H1 (cell line): ENCODE data around the gene ABHD4. TPM values are rescaled to one million over a fixed set of nuclear protein-coding genes. Genes with fewer than 3 reads are reported as not detected.

Experiments used
- CTCF ChIA-PET: fragments of 300-600 bp; sonication (Branson Sonifier 250); formaldehyde crosslinking; loops from one replicate; lab custom pipeline; 2021; ENCODE audit not compliant: partially characterized antibody; lab: Charles Lee
- POLR2A ChIA-PET: fragments of 300-600 bp; sonication (Branson Sonifier 250); formaldehyde crosslinking; loops from one replicate; lab custom pipeline; 2021; ENCODE audit warnings: inconsistent platforms; ENCODE audit not compliant: partially characterized antibody; lab: Charles Lee
- DNase-seq, 2 experiments: peaks; one replicate each; pipeline versions ENCODE4 v3.0.0 to v3.0.0-alpha.2; 2010 to 2022; ENCODE audit warnings: low spot score in 2 of 2, low read depth in 1 of 2, mixed read lengths in 1 of 2
- FAIRE-seq: peaks from 2 replicates; lab custom pipeline; 2011; peaks lifted over from hg19 to GRCh38; lab: Jason Lieb, UNC
- H2AFZ ChIP-seq: 2 replicates; pipeline ENCODE4 v1.8.1; 2012; ENCODE audit warnings: low read length, inconsistent platforms
- H2AK5ac ChIP-seq: 2 replicates; pipeline ENCODE4 v1.6.1; 2013; ENCODE audit warnings: low read depth, low read length
- H2BK120ac ChIP-seq: replicated peaks from 2 replicates; pipeline ENCODE3; 2013; ENCODE audit warnings: low read depth, low read length, inconsistent platforms
- H2BK12ac ChIP-seq: 2 replicates; pipeline ENCODE4 v1.6.1; 2013; ENCODE audit warnings: low read depth, low read length
- H2BK15ac ChIP-seq: 2 replicates; pipeline ENCODE4 v1.6.1; 2013; ENCODE audit warnings: low read length
- H2BK20ac ChIP-seq: 2 replicates; pipeline ENCODE4 v1.6.1; 2013; ENCODE audit warnings: low read length
- H2BK5ac ChIP-seq: 2 replicates; pipeline ENCODE4 v1.6.1; 2013; ENCODE audit warnings: low read depth, low read length
- H3K14ac ChIP-seq: 2 replicates; pipeline ENCODE4 v1.6.1; 2013; ENCODE audit warnings: inconsistent platforms; ENCODE audit not compliant: insufficient read length
- H3K18ac ChIP-seq: 2 replicates; pipeline ENCODE4 v1.6.1; 2013; ENCODE audit warnings: low read length; ENCODE audit errors: extremely low read depth
- H3K23ac ChIP-seq: 2 replicates; pipeline ENCODE4 v1.6.1; 2013; ENCODE audit warnings: inconsistent platforms; ENCODE audit not compliant: insufficient read length
- H3K23me2 ChIP-seq: 2 replicates; pipeline ENCODE4 v1.6.1; 2013; ENCODE audit warnings: low read depth, low read length
- H3K27ac ChIP-seq: 2 replicates; pipeline ENCODE4 v1.6.1; 2011; ENCODE audit warnings: low read depth, low read length, inconsistent platforms
- H3K27me3 ChIP-seq, 4 experiments: replicated peaks in 1 of 4; 1 replicate in 1 of 4; 2 replicates in 3 of 4; pipeline versions ENCODE4 v1.6.1 to v1.8.1; 2011 to 2013; ENCODE audit warnings: low read length in 3 of 4, mild to moderate bottlenecking in 3 of 4, inconsistent platforms in 2 of 4, mixed read lengths in 2 of 4, moderate library complexity in 1 of 4; ENCODE audit not compliant: control insufficient read depth in 3 of 4, insufficient read depth in 3 of 4; ENCODE audit errors: extremely low read depth in 1 of 4
- H3K36me3 ChIP-seq, 4 experiments: 2 replicates each; pipeline versions ENCODE4 v1.6.1 to v1.8.1; 2011 to 2013; ENCODE audit warnings: mild to moderate bottlenecking in 4 of 4, low read length in 3 of 4, moderate library complexity in 2 of 4, control low read depth in 1 of 4, inconsistent platforms in 1 of 4; ENCODE audit not compliant: insufficient read depth in 4 of 4, control insufficient read depth in 2 of 4
- H3K4ac ChIP-seq: replicated peaks from 2 replicates; pipeline ENCODE3; 2013; ENCODE audit warnings: low read length, low read depth, mixed read lengths, inconsistent platforms; ENCODE audit not compliant: insufficient read length
- H3K4me1 ChIP-seq, 4 experiments: replicated peaks in 1 of 4; 1 replicate in 1 of 4; 2 replicates in 3 of 4; pipeline versions ENCODE4 v1.6.1 to v1.8.1; 2011 to 2013; ENCODE audit warnings: low read length in 3 of 4, inconsistent platforms in 2 of 4, mixed read lengths in 1 of 4; ENCODE audit not compliant: insufficient read depth in 4 of 4, control insufficient read depth in 3 of 4
- H3K4me2 ChIP-seq, 2 experiments: 2 replicates each; pipeline versions ENCODE4 v1.6.1 to v1.8.1; 2011 to 2013; ENCODE audit warnings: low read depth in 2 of 2, low read length in 2 of 2, control low read depth in 1 of 2, inconsistent platforms in 1 of 2, mild to moderate bottlenecking in 1 of 2; ENCODE audit not compliant: insufficient read depth in 1 of 2
- H3K4me3 ChIP-seq, 4 experiments: fragments of 200-600, 300-600 bp in 1 of 4; sonication (generic), shearing (Covaris generic), sonication (Bioruptor Twin) in 1 of 4; 2 replicates each; pipeline versions ENCODE4 v1.5.1 to v1.8.1; 2011 to 2016; ENCODE audit warnings: low read length in 4 of 4, low read depth in 3 of 4, control low read depth in 2 of 4, inconsistent platforms in 2 of 4, mild to moderate bottlenecking in 2 of 4, mixed read lengths in 1 of 4, moderate library complexity in 1 of 4; ENCODE audit not compliant: insufficient read depth in 2 of 4; ENCODE audit errors: extremely low read depth in 1 of 4
- H3K56ac ChIP-seq: replicated peaks from 2 replicates; pipeline ENCODE3; 2013; ENCODE audit warnings: low read depth, mild to moderate bottlenecking, mixed read lengths, low read length, inconsistent platforms; ENCODE audit not compliant: insufficient read length
- H3K79me1 ChIP-seq: 2 replicates; pipeline ENCODE4 v1.6.1; 2013; ENCODE audit warnings: low read depth, low read length, control low read depth
- H3K79me2 ChIP-seq, 2 experiments: 2 replicates each; pipeline versions ENCODE4 v1.6.1 to v1.8.1; 2012 to 2013; ENCODE audit warnings: low read length in 2 of 2, mild to moderate bottlenecking in 2 of 2, inconsistent platforms in 1 of 2; ENCODE audit not compliant: insufficient read depth in 2 of 2, control insufficient read depth in 1 of 2
- H3K9ac ChIP-seq, 4 experiments: replicated peaks in 1 of 4; 1 replicate in 1 of 4; 2 replicates in 3 of 4; pipeline versions ENCODE4 v1.6.1 to v1.8.1; 2011 to 2013; ENCODE audit warnings: low read depth in 3 of 4, low read length in 3 of 4, control low read depth in 2 of 4, mild to moderate bottlenecking in 2 of 4, moderate library complexity in 2 of 4, inconsistent platforms in 1 of 4; ENCODE audit errors: extremely low read depth in 1 of 4
- H3K9me3 ChIP-seq, 2 experiments: 2 replicates each; pipeline versions ENCODE4 v1.6.1 to v1.8.1; 2012 to 2013; ENCODE audit warnings: mild to moderate bottlenecking in 2 of 2, moderate library complexity in 2 of 2, control low read depth in 1 of 2, inconsistent platforms in 1 of 2, low read depth in 1 of 2, low read length in 1 of 2, mixed read lengths in 1 of 2; ENCODE audit not compliant: insufficient read depth in 2 of 2
- H4K20me1 ChIP-seq, 2 experiments: replicated peaks in 1 of 2; 2 replicates each; pipeline versions ENCODE3 to v1.8.1; 2011 to 2013; ENCODE audit warnings: inconsistent platforms in 2 of 2, low read length in 2 of 2, mild to moderate bottlenecking in 1 of 2; ENCODE audit not compliant: insufficient read depth in 2 of 2, control insufficient read depth in 1 of 2
- H4K5ac ChIP-seq: 2 replicates; pipeline ENCODE4 v1.6.1; 2013; ENCODE audit warnings: low read length, low read depth, mixed read lengths, inconsistent platforms; ENCODE audit not compliant: insufficient read length
- H4K8ac ChIP-seq: 2 replicates; pipeline ENCODE4 v1.8.0; 2013; ENCODE audit warnings: mild to moderate bottlenecking, moderate library complexity, low read length, inconsistent platforms; ENCODE audit not compliant: insufficient read depth; ENCODE audit errors: extremely low read depth
- H4K91ac ChIP-seq: replicated peaks from 2 replicates; pipeline ENCODE3; 2013; ENCODE audit warnings: low read length, mixed read lengths, inconsistent platforms; ENCODE audit not compliant: insufficient read length
- ASH2L ChIP-seq: fragments of 200-600, 300-600 bp; sonication (generic); IDR thresholded peaks from one replicate; pipeline ENCODE4 v1.7.1; 2017; ENCODE audit warnings: low read length
- PHF8 ChIP-seq: fragments of 200-600 bp; sonication (generic); conservative IDR thresholded peaks from 2 replicates; pipeline ENCODE4 v1.7.1; 2012; ENCODE audit warnings: low read depth, mild to moderate bottlenecking, inconsistent platforms, low read length, moderate library complexity
- POLR2A ChIP-seq, 2 experiments: IDR thresholded peaks; 1 replicate in 1 of 2; 2 replicates in 1 of 2; pipeline ENCODE4 v1.6.1; 2011; ENCODE audit warnings: low read depth in 2 of 2, low read length in 2 of 2, mild to moderate bottlenecking in 2 of 2; ENCODE audit errors: control extremely low read depth in 1 of 2
- RXRA ChIP-seq: IDR thresholded peaks from 2 replicates; pipeline ENCODE4 v1.6.1; 2011; ENCODE audit warnings: low read depth, mild to moderate bottlenecking, low read length, moderate library complexity; ENCODE audit not compliant: insufficient read depth
- SIRT6 ChIP-seq: IDR thresholded peaks from one replicate; pipeline ENCODE4 v1.7.1; 2012; ENCODE audit warnings: low read length, inconsistent platforms
- WGBS, 2 experiments: shearing (Covaris generic) in 1 of 2; methylation state at CpG; one replicate each; pipeline versions ENCODE4 v1.1.6 to v1.1.7; 2013 to 2015; ENCODE audit warnings: low lambda C conversion rate in 2 of 2, mixed read lengths in 2 of 2, inconsistent platforms in 1 of 2, low coverage in 1 of 2, missing lambda C conversion rate in 1 of 2; ENCODE audit not compliant: insufficient replicate concordance in 2 of 2, insufficient coverage in 1 of 2, insufficient read length in 1 of 2; ENCODE audit errors: extremely low coverage in 1 of 2, missing lambda C conversion rate in 1 of 2; 5-methylcytosine and 5-hydroxymethylcytosine counted together
- polyA plus RNA-seq, 7 experiments: library from polyadenylated mRNA; depleted of rRNA in 3 of 7; stranded (reverse) in 5 of 7; unstranded in 2 of 7; fragments of >200 nt in 5 of 7; fragments of 200-250 nt in 2 of 7; gene quantifications; 1 replicate in 5 of 7; 2 replicates in 1 of 7; 4 replicates in 1 of 7; pipeline versions ENCODE4 v1.2.1 to v1.2.3, GENCODE V29; 2011 to 2013; ENCODE audit warnings: missing spikeins in 2 of 7, mixed read lengths in 2 of 7
- total RNA-seq: library from RNA; stranded (reverse); fragmentation: NEBNext Ultra II Directional; extraction: Animal tissue kit (Norgen Biotek cat#: 25700); gene quantifications from 2 replicates; pipeline ENCODE4 v1.2.1, GENCODE V29; 2021
- TF ChIP-seq, protein P1 (sequence below): IDR thresholded peaks from 2 replicates; pipeline ENCODE4 v1.6.1; 2012; ENCODE audit warnings: low read length, inconsistent platforms

The ABHD4 gene
- total and polyA plus RNA-seq, 2 of the 8 experiments (the other 6 are each of a cell fraction or from before 2014, with no cell fraction given): 32.4 to 42.9 TPM

- Histone ChIP-seq H2BK20ac (no peak overlapping the region), H3K27ac (no peak overlapping the region), H4K8ac (no peak overlapping the region), H2AFZ (no peak overlapping the region), H2BK15ac (no peak overlapping the region), H3K79me1 (no peaks in the 10 kb centered on the region), H3K23me2 (no peaks in the 10 kb centered on the region), H4K5ac (no peak overlapping the region), H2BK12ac (peak overlapping the region; percentile 5; the same call in 1 of the 2 replicates), H3K36me3 (peaks cover 5 to 20% (median 15%) of the 10 kb centered on the region in 4 experiments; a peak in 6 of 8 replicates), H4K20me1 (no peaks in the 10 kb centered on the region), H3K4ac (no peak overlapping the region), H4K91ac (no peak overlapping the region), H3K56ac (no peak overlapping the region), H3K9me3 (no peaks in the 10 kb centered on the region), H3K23ac (no peak overlapping the region), H3K9ac (no peak overlapping the region), H2BK120ac (no peak overlapping the region), H3K79me2 (no peaks in the 10 kb centered on the region), H3K18ac (no peak overlapping the region), H3K27me3 (no peaks in the 10 kb centered on the region), H3K14ac (no peak overlapping the region), H3K4me1 (peaks cover 0 to 8% (median under 1%) of the 10 kb centered on the region in 4 experiments; a peak in 3 of 7 replicates), H2AK5ac (no peak overlapping the region; the same call in 1 of the 2 replicates), H3K4me2 (no peak overlapping the region; a peak in 1 of 4 replicates), H3K4me3 (no peak overlapping the region), H2BK5ac (no peak overlapping the region)
- WGBS, 2 experiments: 58% methylated on average over 3 of the region's 3 CpGs; no CpG with 5 or more reads in 1 of the 2 experiments
- ChIA-PET POLR2A (interaction anchor here (0.9 kb wide), 1 partner anchor 15 kb away, joined by 3 read pairs; no protein-coding TSS in a partner anchor), CTCF (interaction anchor here (0.8 to 1.3 kb wide), 9 partner anchors 13 to 202 kb away, joined by 3 to 5 read pairs (median 4); partner anchors contain the start of genes ABHD4 and DAD1)
- FAIRE-seq (no peak), DNase-seq (no peak)
- TF ChIP-seq RXRA (no peak), SIRT6 (no peak), POLR2A (IDR thresholded peaks at IDR 0.05; ENCODE audit: control extremely low read depth in 1 of 2, low read depth in 2 of 2, low read length in 2 of 2) (no peak), ASH2L (no peak), PHF8 (no peak)
- TF ChIP-seq, protein P1, sequence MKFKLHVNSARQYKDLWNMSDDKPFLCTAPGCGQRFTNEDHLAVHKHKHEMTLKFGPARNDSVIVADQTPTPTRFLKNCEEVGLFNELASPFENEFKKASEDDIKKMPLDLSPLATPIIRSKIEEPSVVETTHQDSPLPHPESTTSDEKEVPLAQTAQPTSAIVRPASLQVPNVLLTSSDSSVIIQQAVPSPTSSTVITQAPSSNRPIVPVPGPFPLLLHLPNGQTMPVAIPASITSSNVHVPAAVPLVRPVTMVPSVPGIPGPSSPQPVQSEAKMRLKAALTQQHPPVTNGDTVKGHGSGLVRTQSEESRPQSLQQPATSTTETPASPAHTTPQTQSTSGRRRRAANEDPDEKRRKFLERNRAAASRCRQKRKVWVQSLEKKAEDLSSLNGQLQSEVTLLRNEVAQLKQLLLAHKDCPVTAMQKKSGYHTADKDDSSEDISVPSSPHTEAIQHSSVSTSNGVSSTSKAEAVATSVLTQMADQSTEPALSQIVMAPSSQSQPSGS: no peak
Observed at GRCh38 chr14:22613736-22614239, 15.7 kb downstream of the ABHD4 start.
